GM08714 (cell line): ENCODE measurements around the gene ASH1L.
"Not testable (repeated sequence)": the region's sequence is repeated elsewhere in the genome, so short reads cannot be mapped to it uniquely, and the experiment has no call there.

Experiments
- H3K4me3 ChIP-seq: fragments of 200-500 bp; sonication (Bioruptor generic); 2 replicates; pipeline ENCODE4 v1.5.1; 2014; ENCODE audit warnings: mild to moderate bottlenecking, low read length, inconsistent platforms
- ZNF274 ChIP-seq: IDR thresholded peaks from 2 replicates; pipeline ENCODE4 v1.6.1; 2012; ENCODE audit warnings: mild to moderate bottlenecking, low read depth, low read length

ASH1L gene

GRCh38 chr1:155522069-155522468 lies 40.5 kb downstream of the ASH1L start:
- no peak for TF ChIP-seq ZNF274
- no peak overlapping the region for H3K4me3 ChIP-seq

GRCh38 chr1:155518484-155518883 lies 44.1 kb downstream of the ASH1L start:
- no peak for TF ChIP-seq ZNF274
- H3K4me3 ChIP-seq: no peak overlapping the region

- H3K4me3 ChIP-seq: no peak overlapping the region
- TF ChIP-seq ZNF274: no peak
Observed at GRCh38 chr1:155514582-155515187, 47.9 kb downstream of the ASH1L start.

- no peak for TF ChIP-seq ZNF274
- H3K4me3 ChIP-seq: no peak overlapping the region
Observed at GRCh38 chr1:155513300-155513916, 49.2 kb downstream of the ASH1L start.

- not testable (repeated sequence) for H3K4me3 ChIP-seq
Observed at GRCh38 chr1:155511385-155511784, 51.2 kb downstream of the ASH1L start.

- TF ChIP-seq ZNF274: no peak
- H3K4me3 ChIP-seq: no peak overlapping the region
Observed at GRCh38 chr1:155509064-155509463, 53.5 kb downstream of the ASH1L start.

- TF ChIP-seq ZNF274: no peak
- no peak overlapping the region for H3K4me3 ChIP-seq
Observed at GRCh38 chr1:155507945-155508344, 54.7 kb downstream of the ASH1L start.

GRCh38 chr1:155505963-155506362 lies 56.6 kb downstream of the ASH1L start:
- not testable (repeated sequence) for H3K4me3 ChIP-seq

GRCh38 chr1:155504207-155504606 lies 58.4 kb downstream of the ASH1L start:
- TF ChIP-seq ZNF274: no peak
- H3K4me3 ChIP-seq: no peak overlapping the region

- H3K4me3 ChIP-seq: peak overlapping the region; percentile 57
- TF ChIP-seq ZNF274: no peak
Observed at GRCh38 chr1:155499953-155500639, 62.5 kb downstream of the ASH1L start.

- no peak overlapping the region for H3K4me3 ChIP-seq
- no peak for TF ChIP-seq ZNF274
Observed at GRCh38 chr1:155499263-155499662, 63.3 kb downstream of the ASH1L start.

GRCh38 chr1:155493595-155493994 lies 69.0 kb downstream of the ASH1L start:
- H3K4me3 ChIP-seq: not testable (repeated sequence)

- not testable (repeated sequence) for H3K4me3 ChIP-seq
Observed at GRCh38 chr1:155488419-155488818, 74.2 kb downstream of the ASH1L start.

- TF ChIP-seq ZNF274: no peak
Observed at GRCh38 chr1:155487541-155487940, 75.1 kb downstream of the ASH1L start.

GRCh38 chr1:155486952-155487351 lies 75.7 kb downstream of the ASH1L start:
- not testable (repeated sequence) for H3K4me3 ChIP-seq

More at GRCh38 chr1:155487541-155487940, 75.1 kb downstream of the ASH1L start:
- H3K4me3 ChIP-seq: no peak overlapping the region

GRCh38 chr1:155485945-155486344 lies 76.7 kb downstream of the ASH1L start:
- H3K4me3 ChIP-seq: no peak overlapping the region
- no peak for TF ChIP-seq ZNF274
